ENCODE measurements around the gene ADGRG3. TPM values are rescaled to one million over a fixed set of nuclear protein-coding genes. Genes with fewer than 3 reads are reported as not detected.

ADGRG3 gene
- total and polyA plus RNA-seq, 9 of the 15 experiments (the other 6 are each of a cell fraction or from before 2014, with no cell fraction given) = 0.09 to 0.52 (median 0.14) TPM; not detected in 3

DNA sequence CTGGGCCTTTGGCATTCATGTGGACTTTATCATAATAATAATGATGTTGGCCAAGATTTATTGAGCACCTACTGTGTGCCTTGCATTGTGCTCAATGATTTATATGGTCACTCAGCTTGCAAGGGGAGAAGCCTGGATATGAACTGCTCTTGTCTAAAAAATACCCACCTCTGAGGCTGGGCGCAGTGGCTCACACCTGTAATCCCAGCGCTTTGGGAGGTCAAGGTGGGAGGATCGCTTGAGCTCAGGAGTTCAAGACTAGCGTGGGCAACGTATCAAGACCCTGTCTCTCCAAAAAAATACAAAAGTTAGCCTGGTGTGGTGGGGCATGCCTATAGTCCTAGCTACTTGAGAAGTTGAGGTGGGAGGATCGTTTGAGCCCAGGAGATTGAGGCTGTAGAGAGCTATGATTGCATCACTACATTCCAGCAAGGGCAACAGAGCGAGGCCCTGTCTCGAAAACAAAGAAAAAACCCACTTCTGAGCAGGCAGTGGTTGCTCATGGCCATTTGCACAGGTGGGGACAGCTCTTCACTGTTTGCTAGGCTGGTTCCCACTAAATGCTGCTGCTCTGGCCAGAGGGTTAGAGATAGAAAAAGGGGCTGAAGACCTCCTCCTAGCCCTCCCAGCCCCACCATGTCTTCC, 43.9 kb upstream of the ADGRG3 start:
- Histone ChIP-seq H3K79me2 (ENCODE audit: control insufficient read depth, insufficient read depth, low read length) (no peaks in the 10 kb centered on the region), H3K9me1 (ENCODE audit: control insufficient read depth, insufficient read depth, low read length) (no peaks in the 10 kb centered on the region), H3K9ac (ENCODE audit: insufficient read depth in 1 of 2, low read depth in 2 of 2, low read length in 2 of 2) (no peak overlapping the region), H3K4me1 (replicated peaks in 1 of 2; ENCODE audit: control insufficient read depth in 2 of 2, insufficient read depth in 2 of 2, low read length in 2 of 2) (peaks cover 7 to 37% of the 10 kb centered on the region in 2 experiments; a peak in 4 of 5 replicates), H3K27ac (ENCODE audit: extremely low read depth, low read depth, low read length) (no peak overlapping the region), H3K36me3 (ENCODE audit: control insufficient read depth, insufficient read depth, low read length) (no peaks in the 10 kb centered on the region), H3K4me2 (ENCODE audit: insufficient read depth, low read length) (no peak overlapping the region), H3K27me3 (ENCODE audit: control insufficient read depth in 2 of 2, insufficient read depth in 2 of 2, low read length in 2 of 2) (peaks cover 0 to 56% of the 10 kb centered on the region in 2 experiments; a peak in 2 of 5 replicates), H3K4me3 (no peak overlapping the region), H3K9me3 (replicated peaks; ENCODE audit: control insufficient read depth, insufficient read depth, low read depth, low read length) (no peaks in the 10 kb centered on the region), H2AFZ (ENCODE audit: low read depth, low read length) (no peak overlapping the region), H4K20me1 (replicated peaks; ENCODE audit: control insufficient read depth, insufficient read depth, low read length) (no peaks in the 10 kb centered on the region)
- ChIA-PET POLR2A (interaction anchor here (1.1 to 1.7 kb wide), 3 partner anchors 12 to 17 kb away, joined by 3 to 6 read pairs (median 5); no protein-coding TSS in a partner anchor), CTCF (ENCODE audit: low intra/inter-chr PET ratio) (no interaction called here)
- no TSS peak for BruUV-seq (replicated peaks)
- intact Hi-C loops (cut with micrococcal nuclease) (no loop called here), in situ Hi-C loops (cut with MboI) (no loop called here)
- DNase-seq (ENCODE audit: extremely low read depth in 1 of 4, low spot score in 3 of 4) = no peak
- ATAC-seq = no peak
- 49% methylated on average over 8 of the region's 8 CpGs for WGBS (ENCODE audit: insufficient coverage, low coverage, missing lambda C conversion rate)
- no peak for FAIRE-seq
- peak; percentile 1 for TF ChIP-seq PHF20 (IDR thresholded peaks at IDR 0.05; ENCODE audit: partially characterized antibody)
- TF ChIP-seq, protein P1, sequence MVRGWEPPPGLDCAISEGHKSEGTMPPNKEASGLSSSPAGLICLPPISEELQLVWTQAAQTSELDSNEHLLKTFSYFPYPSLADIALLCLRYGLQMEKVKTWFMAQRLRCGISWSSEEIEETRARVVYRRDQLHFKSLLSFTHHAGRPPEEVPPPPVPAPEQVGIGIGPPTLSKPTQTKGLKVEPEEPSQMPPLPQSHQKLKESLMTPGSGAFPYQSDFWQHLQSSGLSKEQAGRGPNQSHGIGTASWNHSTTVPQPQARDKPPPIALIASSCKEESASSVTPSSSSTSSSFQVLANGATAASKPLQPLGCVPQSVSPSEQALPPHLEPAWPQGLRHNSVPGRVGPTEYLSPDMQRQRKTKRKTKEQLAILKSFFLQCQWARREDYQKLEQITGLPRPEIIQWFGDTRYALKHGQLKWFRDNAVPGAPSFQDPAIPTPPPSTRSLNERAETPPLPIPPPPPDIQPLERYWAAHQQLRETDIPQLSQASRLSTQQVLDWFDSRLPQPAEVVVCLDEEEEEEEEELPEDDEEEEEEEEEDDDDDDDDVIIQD (CRISPR knock-in tag; IDR thresholded peaks at IDR 0.05) = no peak
- no peak for TF ChIP-seq SIRT6 (IDR thresholded peaks at IDR 0.05; ENCODE audit: low read depth, low read length)
- TF ChIP-seq CEBPB (tag; IDR thresholded peaks at IDR 0.05) = peak; percentile 77
- TF ChIP-seq, protein P2, sequence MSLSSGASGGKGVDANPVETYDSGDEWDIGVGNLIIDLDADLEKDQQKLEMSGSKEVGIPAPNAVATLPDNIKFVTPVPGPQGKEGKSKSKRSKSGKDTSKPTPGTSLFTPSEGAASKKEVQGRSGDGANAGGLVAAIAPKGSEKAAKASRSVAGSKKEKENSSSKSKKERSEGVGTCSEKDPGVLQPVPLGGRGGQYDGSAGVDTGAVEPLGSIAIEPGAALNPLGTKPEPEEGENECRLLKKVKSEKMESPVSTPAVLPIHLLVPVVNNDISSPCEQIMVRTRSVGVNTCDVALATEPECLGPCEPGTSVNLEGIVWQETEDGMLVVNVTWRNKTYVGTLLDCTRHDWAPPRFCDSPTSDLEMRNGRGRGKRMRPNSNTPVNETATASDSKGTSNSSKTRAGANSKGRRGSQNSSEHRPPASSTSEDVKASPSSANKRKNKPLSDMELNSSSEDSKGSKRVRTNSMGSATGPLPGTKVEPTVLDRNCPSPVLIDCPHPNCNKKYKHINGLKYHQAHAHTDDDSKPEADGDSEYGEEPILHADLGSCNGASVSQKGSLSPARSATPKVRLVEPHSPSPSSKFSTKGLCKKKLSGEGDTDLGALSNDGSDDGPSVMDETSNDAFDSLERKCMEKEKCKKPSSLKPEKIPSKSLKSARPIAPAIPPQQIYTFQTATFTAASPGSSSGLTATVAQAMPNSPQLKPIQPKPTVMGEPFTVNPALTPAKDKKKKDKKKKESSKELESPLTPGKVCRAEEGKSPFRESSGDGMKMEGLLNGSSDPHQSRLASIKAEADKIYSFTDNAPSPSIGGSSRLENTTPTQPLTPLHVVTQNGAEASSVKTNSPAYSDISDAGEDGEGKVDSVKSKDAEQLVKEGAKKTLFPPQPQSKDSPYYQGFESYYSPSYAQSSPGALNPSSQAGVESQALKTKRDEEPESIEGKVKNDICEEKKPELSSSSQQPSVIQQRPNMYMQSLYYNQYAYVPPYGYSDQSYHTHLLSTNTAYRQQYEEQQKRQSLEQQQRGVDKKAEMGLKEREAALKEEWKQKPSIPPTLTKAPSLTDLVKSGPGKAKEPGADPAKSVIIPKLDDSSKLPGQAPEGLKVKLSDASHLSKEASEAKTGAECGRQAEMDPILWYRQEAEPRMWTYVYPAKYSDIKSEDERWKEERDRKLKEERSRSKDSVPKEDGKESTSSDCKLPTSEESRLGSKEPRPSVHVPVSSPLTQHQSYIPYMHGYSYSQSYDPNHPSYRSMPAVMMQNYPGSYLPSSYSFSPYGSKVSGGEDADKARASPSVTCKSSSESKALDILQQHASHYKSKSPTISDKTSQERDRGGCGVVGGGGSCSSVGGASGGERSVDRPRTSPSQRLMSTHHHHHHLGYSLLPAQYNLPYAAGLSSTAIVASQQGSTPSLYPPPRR (CRISPR knock-in tag; IDR thresholded peaks at IDR 0.05; ENCODE audit: borderline replicate concordance) = 0 out of 2 replicates have a peak, but pooled peaks have one; percentile 5
- peak; percentile 70; the same call in 1 of the 2 replicates for TF ChIP-seq ADNP (tag; IDR thresholded peaks at IDR 0.05)
- 0 out of 4 replicates have a peak, but pooled peaks of 1 of the 2 experiments have one; percentile 4 for TF ChIP-seq KDM1A (IDR thresholded peaks at IDR 0.05)
- TF ChIP-seq, protein P3, sequence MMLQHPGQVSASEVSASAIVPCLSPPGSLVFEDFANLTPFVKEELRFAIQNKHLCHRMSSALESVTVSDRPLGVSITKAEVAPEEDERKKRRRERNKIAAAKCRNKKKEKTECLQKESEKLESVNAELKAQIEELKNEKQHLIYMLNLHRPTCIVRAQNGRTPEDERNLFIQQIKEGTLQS (IDR thresholded peaks at IDR 0.05) = peak; percentile 79
- TF ChIP-seq, protein P3 (CRISPR knock-in tag; conservative IDR thresholded peaks at IDR 0.05) = no peak
- 0 out of 2 replicates have a peak, but pooled peaks have one; percentile 3 for TF ChIP-seq CBX1 (IDR thresholded peaks at IDR 0.05; ENCODE audit: low read depth)
- no peak for TF ChIP-seq ZNF436 (CRISPR knock-in tag; IDR thresholded peaks at IDR 0.05)
- TF ChIP-seq SIN3B (IDR thresholded peaks at IDR 0.05; ENCODE audit: low read depth) = no peak
- no peak for TF ChIP-seq ZFP36 (IDR thresholded peaks at IDR 0.05; ENCODE audit: low read depth, low read length, partially characterized antibody)
- TF ChIP-seq ZKSCAN1 (IDR thresholded peaks at IDR 0.05; ENCODE audit: low read depth, low read length) = peak; percentile 90
